Spinal cord (tissue), 10 donors: ENCODE results near the gene TKFC. TPM values are rescaled to one million over a fixed set of nuclear protein-coding genes. Genes with fewer than 3 reads are reported as not detected.

Source experiments
- DNase-seq, 6 donors: peaks; one replicate each; pipeline versions ENCODE4 v3.0.0 to v3.0.0-alpha.2; 2013 to 2015; ENCODE audit warnings: low spot score in 6 of 6, low read depth in 4 of 6
- H3K27ac ChIP-seq: one replicate; pipeline ENCODE4 v1.5.1; 2013; ENCODE audit warnings: low read depth, low read length, control low read depth
- H3K27me3 ChIP-seq: one replicate; pipeline ENCODE4 v1.6.1; 2013; ENCODE audit warnings: low read length; ENCODE audit not compliant: control insufficient read depth, insufficient read depth
- H3K36me3 ChIP-seq: one replicate; pipeline ENCODE4 v1.6.1; 2013; ENCODE audit warnings: low read length; ENCODE audit not compliant: control insufficient read depth, insufficient read depth
- H3K4me1 ChIP-seq: one replicate; pipeline ENCODE4 v1.6.1; 2013; ENCODE audit warnings: low read length; ENCODE audit not compliant: control insufficient read depth, insufficient read depth
- H3K4me3 ChIP-seq: one replicate; pipeline ENCODE4 v1.5.1; 2013; ENCODE audit warnings: low read depth, low read length, control low read depth
- H3K9me3 ChIP-seq: one replicate; pipeline ENCODE4 v1.6.1; 2013; ENCODE audit warnings: low read length; ENCODE audit not compliant: control insufficient read depth, insufficient read depth
- WGBS: methylation state at CpG from one replicate; pipeline ENCODE4 v1.1.5; 2013; ENCODE audit warnings: missing lambda C conversion rate; ENCODE audit not compliant: insufficient coverage; 5-methylcytosine and 5-hydroxymethylcytosine counted together
- polyA plus RNA-seq, 2 donors: library from polyadenylated mRNA; unstranded; fragments of 120-200 nt; gene quantifications; one replicate each; pipeline ENCODE4 v1.2.1, GENCODE V29; 2013; ENCODE audit not compliant: insufficient read length in 2 of 2
- total RNA-seq, 2 donors: library from RNA; depleted of rRNA in 1 of 2; stranded (reverse); fragments of 120-200 nt in 1 of 2; fragments of >200 nt in 1 of 2; gene quantifications; one replicate each; pipeline versions ENCODE4 v1.2.3 to v1.2.4, GENCODE V29; 2013 to 2014
- donor health status: healthy.

The TKFC gene
- total and polyA plus RNA-seq, 4 donors: 14.9 to 37.7 (median 28.8) TPM

GRCh38 chr11:61350803-61351202 is 17.8 kb downstream of the TKFC start:
- Histone ChIP-seq H3K9me3 (no peaks in the 10 kb centered on the region), H3K27me3 (no peaks in the 10 kb centered on the region), H3K4me3 (no peak overlapping the region), H3K4me1 (peaks cover 3% of the 10 kb centered on the region), H3K36me3 (peaks cover 61% of the 10 kb centered on the region), H3K27ac (no peak overlapping the region)
- no peak for DNase-seq
- 94% methylated on average over 7 of the region's 8 CpGs for WGBS

- Histone ChIP-seq H3K27ac (no peak overlapping the region), H3K9me3 (no peaks in the 10 kb centered on the region), H3K27me3 (no peaks in the 10 kb centered on the region), H3K4me1 (no peaks in the 10 kb centered on the region), H3K4me3 (no peak overlapping the region), H3K36me3 (peaks cover 56% of the 10 kb centered on the region)
- DNase-seq: no peak
- 83% methylated on average over 8 of the region's 8 CpGs for WGBS
Measured at GRCh38 chr11:61352038-61352437, 19.0 kb downstream of the TKFC start.

GRCh38 chr11:61353131-61354067 is 20.4 kb downstream of the TKFC start:
- H3K36me3 ChIP-seq: peaks cover 46% of the 10 kb centered on the region
- no peaks in the 10 kb centered on the region for H3K9me3 ChIP-seq
- no peaks in the 10 kb centered on the region for H3K27me3 ChIP-seq
- no peak overlapping the region for H3K27ac ChIP-seq
- H3K4me3 ChIP-seq: no peak overlapping the region
- no peaks in the 10 kb centered on the region for H3K4me1 ChIP-seq
- 85% methylated on average over 10 of the region's 15 CpGs for WGBS
- no peak for DNase-seq

- Histone ChIP-seq H3K27me3 (no peaks in the 10 kb centered on the region), H3K9me3 (no peaks in the 10 kb centered on the region), H3K4me1 (peaks cover 6% of the 10 kb centered on the region), H3K4me3 (no peak overlapping the region), H3K36me3 (peaks cover 39% of the 10 kb centered on the region), H3K27ac (no peak overlapping the region)
- DNase-seq: no peak
- WGBS: no CpG with 5 or more reads among the region's 2 CpGs
Measured at GRCh38 chr11:61354208-61354607, 21.2 kb downstream of the TKFC start.

GRCh38 chr11:61356706-61357105 is 23.7 kb downstream of the TKFC start:
- no peak overlapping the region for H3K4me3 ChIP-seq
- no peaks in the 10 kb centered on the region for H3K9me3 ChIP-seq
- 97% methylated on average over 3 of the region's 4 CpGs for WGBS
- H3K27ac ChIP-seq: no peak overlapping the region
- H3K27me3 ChIP-seq: no peaks in the 10 kb centered on the region
- DNase-seq: no peak
- peaks cover 17% of the 10 kb centered on the region for H3K36me3 ChIP-seq
- H3K4me1 ChIP-seq: peaks cover 22% of the 10 kb centered on the region

- Histone ChIP-seq H3K9me3 (no peaks in the 10 kb centered on the region), H3K4me3 (no peak overlapping the region), H3K27ac (no peak overlapping the region), H3K36me3 (peaks cover 14% of the 10 kb centered on the region), H3K27me3 (no peaks in the 10 kb centered on the region), H3K4me1 (peaks cover 22% of the 10 kb centered on the region)
- whole genome bisulfite sequencing: 90% methylated on average over 6 of the region's 9 CpGs
- DNase-seq: no peak
Measured at GRCh38 chr11:61357233-61357893, 24.3 kb downstream of the TKFC start.

- no peaks in the 10 kb centered on the region for H3K9me3 ChIP-seq
- 98% methylated on average over 5 of the region's 6 CpGs for WGBS
- H3K27me3 ChIP-seq: no peaks in the 10 kb centered on the region
- peaks cover 25% of the 10 kb centered on the region for H3K4me1 ChIP-seq
- no peak overlapping the region for H3K4me3 ChIP-seq
- no peak overlapping the region for H3K27ac ChIP-seq
- peaks cover 12% of the 10 kb centered on the region for H3K36me3 ChIP-seq
- DNase-seq: no peak
Measured at GRCh38 chr11:61357894-61358239, 24.8 kb downstream of the TKFC start.

GRCh38 chr11:61358566-61358965 is 25.5 kb downstream of the TKFC start:
- WGBS: 91% methylated on average over 4 of the region's 11 CpGs
- peaks cover 31% of the 10 kb centered on the region for H3K4me1 ChIP-seq
- no peak for DNase-seq
- no peak overlapping the region for H3K4me3 ChIP-seq
- no peaks in the 10 kb centered on the region for H3K9me3 ChIP-seq
- H3K27me3 ChIP-seq: no peaks in the 10 kb centered on the region
- no peak overlapping the region for H3K27ac ChIP-seq
- H3K36me3 ChIP-seq: peaks cover 5% of the 10 kb centered on the region

- H3K27me3 ChIP-seq: no peaks in the 10 kb centered on the region
- H3K27ac ChIP-seq: no peak overlapping the region
- H3K4me3 ChIP-seq: no peak overlapping the region
- WGBS: 95% methylated on average over 4 of the region's 6 CpGs
- no peak for DNase-seq
- H3K4me1 ChIP-seq: peaks cover 31% of the 10 kb centered on the region
- peaks cover 10% of the 10 kb centered on the region for H3K36me3 ChIP-seq
- no peaks in the 10 kb centered on the region for H3K9me3 ChIP-seq
Measured at GRCh38 chr11:61359516-61359915, 26.5 kb downstream of the TKFC start.
